Liver (tissue), 3 donors: ENCODE results near the gene NUBPL.

Experiments used
- CTCF ChIP-seq: fragments of 150-350 bp; IDR thresholded peaks from 2 replicates; pipeline ENCODE4 v1.5.1; 2017; ENCODE audit warnings: improper control_type of control experiment, low read depth, low read length; ENCODE audit not compliant: missing input control
- FOXA1 ChIP-seq: IDR thresholded peaks from 2 replicates; pipeline ENCODE4 v1.6.1; 2016; ENCODE audit warnings: antibody characterized with exemption
- JUND ChIP-seq, 2 donors: IDR thresholded peaks; 2 replicates each; pipeline ENCODE4 v1.6.1; 2016; ENCODE audit warnings: antibody characterized with exemption in 2 of 2
- MAX ChIP-seq: IDR thresholded peaks from 2 replicates; pipeline ENCODE4 v1.6.1; 2016; ENCODE audit warnings: antibody characterized with exemption
- NR2F2 ChIP-seq: IDR thresholded peaks from 2 replicates; pipeline ENCODE4 v1.6.1; 2016; ENCODE audit warnings: antibody characterized with exemption
- RAD21 ChIP-seq, 2 donors: IDR thresholded peaks; 2 replicates each; pipeline ENCODE4 v1.6.1; 2016; ENCODE audit warnings: antibody characterized with exemption in 2 of 2, mild to moderate bottlenecking in 2 of 2
- SP1 ChIP-seq: IDR thresholded peaks from 2 replicates; pipeline ENCODE4 v1.6.1; 2018; ENCODE audit warnings: antibody characterized with exemption, mild to moderate bottlenecking
- TAF1 ChIP-seq: conservative IDR thresholded peaks from 2 replicates; pipeline ENCODE4 v1.6.1; 2016; ENCODE audit warnings: antibody characterized with exemption, mild to moderate bottlenecking
- YY1 ChIP-seq: IDR thresholded peaks from 2 replicates; pipeline ENCODE4 v1.6.1; 2016; ENCODE audit warnings: antibody characterized with exemption, mild to moderate bottlenecking
- TF ChIP-seq, protein P1 (sequence below): IDR thresholded peaks from 2 replicates; pipeline ENCODE4 v1.6.1; 2016; ENCODE audit warnings: antibody characterized with exemption, mild to moderate bottlenecking
- TF ChIP-seq, protein P2 (sequence below): IDR thresholded peaks from 2 replicates; pipeline ENCODE4 v1.6.1; 2016; ENCODE audit warnings: antibody characterized with exemption
- donor health status: healthy.
- donor health status: healthy.

DNA sequence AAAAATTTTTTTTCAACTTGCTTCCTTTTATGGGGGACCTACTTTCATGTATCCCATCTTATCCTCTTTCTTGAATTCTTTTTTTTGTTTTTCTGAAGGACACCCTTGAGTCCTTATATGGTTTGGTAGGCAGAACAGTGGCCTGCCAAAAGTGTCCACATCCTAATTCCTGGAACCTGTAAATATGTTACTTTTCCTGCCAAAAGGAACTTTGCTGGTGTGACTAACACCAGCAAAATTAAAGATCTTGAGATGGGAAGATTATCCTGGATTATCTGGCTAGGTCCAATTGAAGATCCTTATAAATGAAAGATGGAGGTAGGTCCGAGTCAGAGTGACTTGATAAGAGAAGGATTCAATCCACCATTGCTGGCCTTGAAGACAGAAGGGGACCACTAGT lies 5.3 kb downstream of the NUBPL start:
- no peak for TF ChIP-seq CTCF
- no peak for TF ChIP-seq SP1
- TF ChIP-seq FOXA1: no peak
- TF ChIP-seq JUND (IDR thresholded peaks at IDR 0.05): no peak
- no peak for TF ChIP-seq YY1
- no peak for TF ChIP-seq MAX
- TF ChIP-seq, protein P1, sequence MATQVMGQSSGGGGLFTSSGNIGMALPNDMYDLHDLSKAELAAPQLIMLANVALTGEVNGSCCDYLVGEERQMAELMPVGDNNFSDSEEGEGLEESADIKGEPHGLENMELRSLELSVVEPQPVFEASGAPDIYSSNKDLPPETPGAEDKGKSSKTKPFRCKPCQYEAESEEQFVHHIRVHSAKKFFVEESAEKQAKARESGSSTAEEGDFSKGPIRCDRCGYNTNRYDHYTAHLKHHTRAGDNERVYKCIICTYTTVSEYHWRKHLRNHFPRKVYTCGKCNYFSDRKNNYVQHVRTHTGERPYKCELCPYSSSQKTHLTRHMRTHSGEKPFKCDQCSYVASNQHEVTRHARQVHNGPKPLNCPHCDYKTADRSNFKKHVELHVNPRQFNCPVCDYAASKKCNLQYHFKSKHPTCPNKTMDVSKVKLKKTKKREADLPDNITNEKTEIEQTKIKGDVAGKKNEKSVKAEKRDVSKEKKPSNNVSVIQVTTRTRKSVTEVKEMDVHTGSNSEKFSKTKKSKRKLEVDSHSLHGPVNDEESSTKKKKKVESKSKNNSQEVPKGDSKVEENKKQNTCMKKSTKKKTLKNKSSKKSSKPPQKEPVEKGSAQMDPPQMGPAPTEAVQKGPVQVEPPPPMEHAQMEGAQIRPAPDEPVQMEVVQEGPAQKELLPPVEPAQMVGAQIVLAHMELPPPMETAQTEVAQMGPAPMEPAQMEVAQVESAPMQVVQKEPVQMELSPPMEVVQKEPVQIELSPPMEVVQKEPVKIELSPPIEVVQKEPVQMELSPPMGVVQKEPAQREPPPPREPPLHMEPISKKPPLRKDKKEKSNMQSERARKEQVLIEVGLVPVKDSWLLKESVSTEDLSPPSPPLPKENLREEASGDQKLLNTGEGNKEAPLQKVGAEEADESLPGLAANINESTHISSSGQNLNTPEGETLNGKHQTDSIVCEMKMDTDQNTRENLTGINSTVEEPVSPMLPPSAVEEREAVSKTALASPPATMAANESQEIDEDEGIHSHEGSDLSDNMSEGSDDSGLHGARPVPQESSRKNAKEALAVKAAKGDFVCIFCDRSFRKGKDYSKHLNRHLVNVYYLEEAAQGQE: no peak
- no peak for TF ChIP-seq NR2F2
- TF ChIP-seq TAF1: no peak
- no peak for TF ChIP-seq RAD21 (IDR thresholded peaks at IDR 0.05)
- TF ChIP-seq, protein P2, sequence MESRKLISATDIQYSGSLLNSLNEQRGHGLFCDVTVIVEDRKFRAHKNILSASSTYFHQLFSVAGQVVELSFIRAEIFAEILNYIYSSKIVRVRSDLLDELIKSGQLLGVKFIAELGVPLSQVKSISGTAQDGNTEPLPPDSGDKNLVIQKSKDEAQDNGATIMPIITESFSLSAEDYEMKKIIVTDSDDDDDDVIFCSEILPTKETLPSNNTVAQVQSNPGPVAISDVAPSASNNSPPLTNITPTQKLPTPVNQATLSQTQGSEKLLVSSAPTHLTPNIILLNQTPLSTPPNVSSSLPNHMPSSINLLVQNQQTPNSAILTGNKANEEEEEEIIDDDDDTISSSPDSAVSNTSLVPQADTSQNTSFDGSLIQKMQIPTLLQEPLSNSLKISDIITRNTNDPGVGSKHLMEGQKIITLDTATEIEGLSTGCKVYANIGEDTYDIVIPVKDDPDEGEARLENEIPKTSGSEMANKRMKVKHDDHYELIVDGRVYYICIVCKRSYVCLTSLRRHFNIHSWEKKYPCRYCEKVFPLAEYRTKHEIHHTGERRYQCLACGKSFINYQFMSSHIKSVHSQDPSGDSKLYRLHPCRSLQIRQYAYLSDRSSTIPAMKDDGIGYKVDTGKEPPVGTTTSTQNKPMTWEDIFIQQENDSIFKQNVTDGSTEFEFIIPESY: no peak
